RPMI7951 (cell line): ENCODE results near the gene TMEM63A. TPM values are rescaled to one million over a fixed set of nuclear protein-coding genes. Genes with fewer than 3 reads are reported as not detected.
A peak's percentile ranks its signal among the peaks of the same experiment; 100 is the strongest.

ENCODE experiments used
- DNase-seq: peaks from one replicate; pipeline ENCODE4 v3.0.0-alpha.2; 2012; ENCODE audit warnings: low read depth
- total RNA-seq: library from RNA; depleted of rRNA; stranded (reverse); fragments of >200 nt; shearing (Covaris generic); gene quantifications from 2 replicates; pipeline ENCODE4 v1.2.3, GENCODE V29; 2014

Gene TMEM63A
- total RNA-seq, 1 experiment from 2014 or later, result 7.6 TPM

GRCh38 chr1:225886159-225887029 lies 4.2 kb upstream of the TMEM63A start:
- DNase-seq, result peak; percentile 22

- DNase-seq, result no peak
Observed at GRCh38 chr1:225885336-225885735, 3.2 kb upstream of the TMEM63A start.

DNA sequence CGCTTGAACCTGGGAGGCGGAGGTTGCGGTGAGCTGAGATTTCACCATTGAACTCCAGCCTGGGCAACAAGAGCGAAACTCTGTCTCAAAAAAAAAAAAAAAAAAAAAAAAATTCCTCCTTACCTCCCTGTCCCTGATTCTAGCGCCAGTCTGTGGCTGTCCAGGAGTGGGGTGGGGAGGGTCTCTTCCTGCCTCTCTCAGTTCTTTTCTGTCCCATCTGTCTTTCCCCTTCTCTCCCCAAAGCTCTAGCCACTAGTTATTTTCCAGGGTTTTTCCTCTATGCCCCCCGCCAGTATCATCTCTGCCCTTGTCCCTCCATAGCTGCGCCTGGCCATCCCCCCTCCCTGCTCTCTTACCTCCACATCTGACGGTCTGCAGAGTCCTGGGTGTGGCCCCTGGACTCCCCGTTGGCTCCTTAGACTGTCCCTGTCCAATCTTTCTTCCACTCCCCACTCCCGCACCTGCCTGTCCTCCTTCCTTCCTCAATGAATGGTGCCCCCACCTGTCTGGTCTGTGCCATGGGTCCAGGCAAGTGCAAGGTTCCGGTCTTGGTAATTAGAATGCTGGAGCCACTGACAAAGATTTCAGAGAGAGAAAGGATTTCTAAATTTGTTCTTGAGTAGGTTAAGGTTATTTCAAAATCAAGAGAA lies 1.6 kb upstream of the TMEM63A start:
- no peak for DNase-seq

DNA sequence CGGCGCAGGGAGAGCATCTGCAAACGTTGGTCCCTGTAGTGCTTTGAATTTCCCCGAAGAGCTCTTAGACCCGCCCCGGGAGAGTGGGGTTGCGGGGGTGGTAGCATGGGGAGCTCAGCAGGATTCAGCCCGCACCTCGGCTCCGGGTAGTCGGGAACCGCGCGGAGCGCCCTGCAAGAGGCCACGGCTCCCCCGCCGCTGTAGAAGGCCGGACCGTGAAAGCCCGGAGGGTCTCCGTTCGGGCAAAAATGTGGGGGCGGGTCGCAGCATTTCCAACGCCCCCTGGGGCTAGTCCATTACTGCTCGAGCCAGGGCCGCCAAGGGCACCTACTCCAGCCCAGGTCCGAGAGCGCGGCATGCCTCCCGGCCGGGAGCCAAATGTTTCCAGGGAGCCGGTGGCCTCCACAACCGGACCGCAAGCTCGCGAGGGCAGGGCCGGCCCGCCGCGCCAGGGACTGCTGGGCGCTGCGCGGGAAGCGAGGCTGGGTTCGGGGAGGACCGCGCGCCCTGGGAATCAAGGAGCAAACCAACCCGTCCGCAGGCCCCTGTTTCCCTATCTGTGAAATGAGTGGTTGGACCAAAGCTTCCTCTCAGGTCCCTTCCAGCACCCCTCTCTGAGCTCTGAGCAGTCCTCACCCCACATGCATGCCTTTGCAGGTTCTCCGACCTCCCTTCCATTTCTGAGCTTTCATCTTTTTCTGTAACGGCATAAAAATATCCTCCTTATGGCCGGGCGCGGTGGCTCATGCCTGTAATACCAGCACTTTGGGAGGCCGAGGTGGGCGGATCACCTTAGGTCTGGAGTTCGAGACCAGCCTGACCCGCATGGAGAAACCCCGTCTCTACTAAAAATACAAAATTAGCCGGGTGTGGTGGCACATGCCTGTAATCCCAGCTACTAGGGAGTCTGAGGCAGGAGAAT lies 775 bp upstream of the TMEM63A start:
- peak; percentile 55 for DNase-seq

GRCh38 chr1:225881081-225881958 lies 860 bp downstream of the TMEM63A start:
- peak; percentile 76 for DNase-seq

DNA sequence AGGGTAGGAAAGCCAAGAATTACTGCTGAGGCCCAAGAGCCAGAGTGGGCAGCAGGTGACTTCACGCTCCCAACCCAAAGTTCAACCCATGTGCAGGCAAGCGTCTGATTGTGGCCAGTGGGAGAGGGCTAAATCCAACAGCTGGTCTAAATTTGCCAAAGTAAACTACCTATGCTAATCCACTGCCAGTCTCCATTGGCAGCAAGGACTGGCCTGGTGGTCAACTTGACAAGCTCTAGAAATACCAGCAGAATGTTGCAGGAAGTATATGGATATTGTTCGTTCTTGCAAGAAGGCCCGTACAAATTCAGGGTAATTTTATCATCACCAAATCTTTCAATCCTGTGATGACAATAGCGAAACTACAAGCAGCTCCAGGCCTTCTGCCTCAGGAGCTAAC lies 1.5 kb downstream of the TMEM63A start:
- DNase-seq, result no peak

DNA sequence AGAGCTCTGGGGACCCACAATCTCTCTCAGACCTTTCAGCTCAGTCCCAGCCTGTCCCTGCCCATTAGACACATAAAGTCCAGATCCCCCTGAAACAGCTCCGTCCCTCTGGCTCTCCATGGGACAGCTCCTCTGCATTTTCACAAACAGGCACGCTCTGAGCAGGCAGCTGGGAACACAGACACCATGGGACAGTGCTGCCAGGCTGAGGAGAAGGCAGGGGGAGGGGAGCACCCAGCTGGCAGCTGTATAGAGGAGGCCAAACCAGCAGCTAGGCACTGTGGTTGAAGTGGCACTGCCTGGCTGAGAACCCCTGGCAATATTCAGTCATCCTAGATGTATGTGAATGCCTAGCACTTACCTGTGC lies 2.0 kb downstream of the TMEM63A start:
- DNase-seq, result no peak

GRCh38 chr1:225879521-225880221 lies 2.5 kb downstream of the TMEM63A start:
- no peak for DNase-seq

DNA sequence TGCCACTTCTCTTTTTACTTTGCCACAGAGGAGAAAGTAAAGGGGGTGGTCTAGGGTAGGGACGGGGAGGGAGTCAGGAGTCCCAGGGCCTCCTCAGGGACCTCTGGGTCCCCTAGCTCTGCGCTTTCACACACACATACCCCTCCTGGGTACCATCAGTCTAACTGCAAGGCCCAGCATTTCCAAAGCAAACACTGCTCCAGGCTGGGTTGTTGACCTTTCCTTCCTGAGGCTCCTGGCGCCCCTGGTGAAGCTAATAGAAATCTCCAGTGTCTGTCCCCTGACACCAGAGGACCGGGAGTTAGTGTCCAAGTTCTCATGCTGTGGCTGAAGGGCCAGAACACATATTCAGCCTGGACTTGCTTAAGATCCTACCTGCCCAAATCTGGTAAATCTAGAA lies 3.9 kb downstream of the TMEM63A start:
- DNase-seq, result no peak

DNA sequence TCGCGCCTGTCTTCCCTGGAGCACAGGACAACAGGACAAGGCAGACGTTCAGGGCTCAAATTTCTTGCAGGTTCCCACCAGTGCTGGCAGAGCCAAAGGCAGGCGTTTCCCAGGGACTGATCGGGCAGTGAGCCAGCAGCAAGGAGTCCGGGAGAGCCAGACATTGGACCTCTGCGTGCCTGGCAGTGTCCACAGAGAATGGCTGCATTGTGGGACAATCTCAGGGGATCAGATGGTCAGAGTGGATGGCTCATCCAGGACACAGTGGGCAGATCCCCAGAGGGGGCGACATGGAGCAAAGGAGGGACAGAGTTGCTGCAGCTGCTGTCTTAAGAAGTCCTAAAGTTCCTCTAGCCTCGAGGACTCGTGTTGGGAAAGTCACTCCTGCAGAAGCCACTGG lies 4.6 kb downstream of the TMEM63A start:
- DNase-seq, result peak; percentile 59

GRCh38 chr1:225876900-225877510 lies 5.2 kb downstream of the TMEM63A start:
- DNase-seq, result no peak

DNA sequence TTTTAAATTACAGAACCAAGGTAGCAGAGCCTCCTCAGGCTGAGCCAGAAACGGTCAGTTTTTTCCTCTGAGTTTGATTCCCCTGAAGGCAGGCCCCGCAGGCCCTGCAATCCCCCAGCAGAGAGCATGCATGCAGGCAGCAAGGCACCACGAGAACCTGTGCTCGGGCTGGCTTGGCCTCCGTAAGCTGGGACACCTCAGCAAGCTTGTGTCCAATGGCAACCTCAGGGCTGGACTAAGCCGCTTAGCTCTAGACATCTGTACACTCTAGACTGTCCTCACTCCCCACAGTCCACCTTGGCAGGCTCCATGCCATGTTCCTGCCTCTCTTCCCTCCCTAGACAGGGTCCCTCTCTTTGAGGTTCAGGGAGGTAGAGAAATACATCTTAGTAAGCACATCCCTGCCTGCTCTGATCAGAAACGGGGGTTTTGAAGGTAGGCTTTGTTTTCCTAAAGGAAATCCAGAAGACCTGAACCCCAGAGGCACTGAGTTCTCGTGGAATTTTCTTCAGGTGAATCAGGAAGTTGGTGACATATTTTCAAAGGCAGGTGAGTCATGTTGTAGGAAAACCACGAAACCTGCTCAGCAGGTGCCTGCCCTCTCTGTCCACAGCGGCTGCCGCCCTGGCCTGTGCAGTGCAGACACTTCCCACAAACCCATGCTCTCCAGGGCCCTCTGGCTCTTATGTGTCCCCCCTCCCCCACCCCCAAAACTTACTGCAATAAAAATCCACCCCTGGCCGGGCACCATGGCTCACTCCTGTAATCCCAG lies 7.0 kb downstream of the TMEM63A start:
- DNase-seq, result no peak

- DNase-seq, result no peak
Observed at GRCh38 chr1:225874431-225874830, 7.7 kb downstream of the TMEM63A start.

GRCh38 chr1:225873281-225873850 lies 8.8 kb downstream of the TMEM63A start:
- DNase-seq, result no peak

GRCh38 chr1:225872075-225872430 lies 10.1 kb downstream of the TMEM63A start:
- no peak for DNase-seq

GRCh38 chr1:225871359-225872074 lies 10.7 kb downstream of the TMEM63A start:
- DNase-seq, result no peak

DNA sequence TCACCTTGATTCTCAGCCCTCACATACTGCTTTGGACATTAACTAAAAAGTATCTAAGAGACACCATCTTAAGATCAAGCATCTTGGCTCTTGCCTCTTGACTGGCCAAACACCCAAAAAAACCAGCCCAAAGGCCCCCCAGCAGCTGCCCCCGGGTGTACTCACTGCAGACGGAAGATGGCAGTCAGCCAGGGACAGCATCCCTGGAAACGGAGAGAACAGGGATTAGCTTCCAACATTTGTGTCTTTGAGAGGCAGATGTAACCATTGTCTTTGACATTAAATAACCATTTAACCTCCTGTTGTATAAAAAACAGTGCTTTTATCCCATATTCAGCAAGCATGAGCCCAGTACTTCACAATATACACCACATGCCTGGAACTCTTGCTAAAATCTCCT lies 11.3 kb downstream of the TMEM63A start:
- no peak for DNase-seq

DNA sequence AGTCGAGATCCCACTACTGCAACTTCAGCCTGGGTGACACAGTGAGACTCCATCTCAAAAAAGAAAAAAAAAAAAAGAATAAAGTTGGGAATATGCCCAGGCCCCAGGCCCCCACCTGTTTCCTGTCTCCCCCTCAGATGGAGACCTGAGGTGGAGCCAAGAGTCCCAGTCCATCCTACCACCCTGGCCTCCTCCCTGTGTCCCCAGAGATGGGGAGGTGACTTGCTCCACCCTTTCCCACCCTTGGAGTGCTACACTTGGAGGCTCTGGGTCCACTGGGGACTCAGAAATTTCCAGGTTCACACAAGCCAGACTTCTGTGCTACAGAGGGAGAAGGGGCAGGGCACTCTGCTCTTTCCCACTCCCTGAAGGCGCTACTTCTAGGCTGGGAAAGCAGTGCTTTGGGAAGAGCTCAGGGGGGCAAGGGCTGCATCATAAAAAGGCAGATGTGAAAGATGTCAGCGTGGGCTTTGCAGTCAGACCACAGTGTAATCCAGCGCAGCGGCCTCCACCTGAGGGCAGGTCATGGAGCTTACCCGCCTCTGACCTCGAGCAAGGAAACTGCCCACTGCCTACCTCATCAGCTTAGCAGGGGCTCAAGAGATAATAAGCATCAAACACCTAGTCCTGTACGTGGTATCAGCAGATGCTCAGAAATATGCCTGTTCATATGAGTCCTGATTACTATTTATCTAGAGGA lies 13.4 kb downstream of the TMEM63A start:
- no peak for DNase-seq
